ENCODE results near the gene SMAGP. TPM values are rescaled to one million over a fixed set of nuclear protein-coding genes. Genes with fewer than 3 reads are reported as not detected.
A peak's percentile ranks its signal among the peaks of the same experiment; 100 is the strongest.

Gene SMAGP
- total and polyA plus RNA-seq, 2 donors (not counting 3 experiments of a cell fraction or from before 2014, with no cell fraction given), result 21.4 to 26.2 TPM

DNA sequence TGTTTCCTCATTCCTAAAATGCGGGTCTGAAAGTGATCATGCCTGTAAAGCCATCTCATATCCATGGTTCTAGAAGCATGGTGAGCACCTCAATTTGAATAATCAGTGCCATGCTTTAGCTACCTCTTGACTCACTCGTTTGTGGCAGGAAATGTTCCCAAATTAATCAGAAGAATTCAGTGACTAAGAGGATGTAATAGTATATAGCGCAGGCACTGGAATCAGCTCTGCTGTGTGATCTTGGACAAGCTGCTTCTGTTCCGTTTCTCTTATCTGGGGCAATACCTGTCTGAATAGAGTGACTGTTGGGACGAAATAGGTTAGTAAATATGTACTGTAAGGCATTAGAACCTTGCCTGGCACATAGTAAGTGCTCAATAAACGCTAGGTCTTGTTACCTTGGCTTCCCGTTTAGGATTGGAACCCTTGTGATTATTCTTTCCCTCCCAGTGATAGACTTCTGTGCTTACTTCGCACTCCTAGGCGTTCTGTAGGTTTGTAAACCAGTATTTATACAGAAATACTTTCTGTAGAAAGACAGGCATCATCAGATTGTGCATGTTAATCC, 820 bp upstream of the SMAGP start:
- CTCF ChIA-PET, result interaction anchor here (0.7 to 3.8 kb wide), 9 partner anchors 19 to 189 kb away, joined by 3 to 35 read pairs (median 4); partner anchors contain the start of genes DAZAP2 and POU6F1
- Histone ChIP-seq H2AFZ (ENCODE audit: low read depth, low read length) (peak overlapping the region; percentile 81), H3K79me2 (ENCODE audit: control insufficient read depth, insufficient read depth, low read length) (peaks cover 20% of the 10 kb centered on the region), H3K9me1 (replicated peaks; ENCODE audit: control insufficient read depth, extremely low read depth, insufficient read depth, low read length) (no peaks in the 10 kb centered on the region), H3K4me3 (replicated peaks in 1 of 3; ENCODE audit: insufficient read depth in 1 of 3, low read depth in 1 of 3, low read length in 3 of 3) (peak overlapping the region in 2 of 3 experiments; percentile 76 to 92), H3K9me3 (replicated peaks; ENCODE audit: control insufficient read depth, insufficient read depth, low read length) (no peaks in the 10 kb centered on the region), H3K27me3 (ENCODE audit: control insufficient read depth in 2 of 2, insufficient read depth in 2 of 2, low read length in 2 of 2) (no peaks in the 10 kb centered on the region), H3K4me2 (ENCODE audit: insufficient read depth, low read length) (peak overlapping the region; percentile 92), H3K9ac (replicated peaks; ENCODE audit: extremely low read depth, insufficient read depth, low read length) (peak overlapping the region; percentile 56), H3K27ac (ENCODE audit: insufficient read depth, low read depth, low read length) (peak overlapping the region; percentile 65), H3K4me1 (ENCODE audit: control insufficient read depth, extremely low read depth, insufficient read depth, low read length) (peaks cover 19% of the 10 kb centered on the region), H3K36me3 (ENCODE audit: control insufficient read depth in 2 of 2, extremely low read depth in 1 of 2, insufficient read depth in 2 of 2, low read length in 2 of 2) (no peaks in the 10 kb centered on the region), H4K20me1 (replicated peaks; ENCODE audit: control insufficient read depth, extremely low read depth, insufficient read depth, low read length) (no peaks in the 10 kb centered on the region)
- FAIRE-seq (peak; percentile 93), DNase-seq (ENCODE audit: low read depth, low spot score) (peak; percentile 72)
- dilution Hi-C loops (cut with MboI; ENCODE audit: extremely low pct_ligation_motif_present, low sequenced_read_pairs) (no loop called here), intact Hi-C loops (cut with micrococcal nuclease) (loop anchor here (2.0 to 5.0 kb wide), 2 partner anchors 54 to 188 kb away; partner anchors contain the start of genes CSRNP2 and POU6F1)
- TF ChIP-seq, protein P1, sequence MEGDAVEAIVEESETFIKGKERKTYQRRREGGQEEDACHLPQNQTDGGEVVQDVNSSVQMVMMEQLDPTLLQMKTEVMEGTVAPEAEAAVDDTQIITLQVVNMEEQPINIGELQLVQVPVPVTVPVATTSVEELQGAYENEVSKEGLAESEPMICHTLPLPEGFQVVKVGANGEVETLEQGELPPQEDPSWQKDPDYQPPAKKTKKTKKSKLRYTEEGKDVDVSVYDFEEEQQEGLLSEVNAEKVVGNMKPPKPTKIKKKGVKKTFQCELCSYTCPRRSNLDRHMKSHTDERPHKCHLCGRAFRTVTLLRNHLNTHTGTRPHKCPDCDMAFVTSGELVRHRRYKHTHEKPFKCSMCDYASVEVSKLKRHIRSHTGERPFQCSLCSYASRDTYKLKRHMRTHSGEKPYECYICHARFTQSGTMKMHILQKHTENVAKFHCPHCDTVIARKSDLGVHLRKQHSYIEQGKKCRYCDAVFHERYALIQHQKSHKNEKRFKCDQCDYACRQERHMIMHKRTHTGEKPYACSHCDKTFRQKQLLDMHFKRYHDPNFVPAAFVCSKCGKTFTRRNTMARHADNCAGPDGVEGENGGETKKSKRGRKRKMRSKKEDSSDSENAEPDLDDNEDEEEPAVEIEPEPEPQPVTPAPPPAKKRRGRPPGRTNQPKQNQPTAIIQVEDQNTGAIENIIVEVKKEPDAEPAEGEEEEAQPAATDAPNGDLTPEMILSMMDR (IDR thresholded peaks at IDR 0.05; ENCODE audit: extremely low read depth in 1 of 2, insufficient read depth in 1 of 2, low read depth in 1 of 2, low read length in 2 of 2), result no peak
- TF ChIP-seq POLR2AphosphoS5 (IDR thresholded peaks at IDR 0.05; ENCODE audit: insufficient read depth, low read depth, low read length) (peak; percentile 77), MYC (IDR thresholded peaks at IDR 0.05; ENCODE audit: low read depth, low read length) (no peak), JUN (IDR thresholded peaks at IDR 0.05; ENCODE audit: borderline replicate concordance, insufficient read depth, insufficient read length, low read depth) (peak; percentile 59), POLR2A (IDR thresholded peaks at IDR 0.05; ENCODE audit: low read depth, low read length) (no peak), GATA2 (IDR thresholded peaks at IDR 0.05; ENCODE audit: insufficient read depth, insufficient read length, low read depth, low read length) (peak; percentile 52), EZH2 (IDR thresholded peaks at IDR 0.05; ENCODE audit: borderline replicate concordance, low read depth, low read length, severe bottlenecking) (no peak), FOS (IDR thresholded peaks at IDR 0.05; ENCODE audit: borderline replicate concordance, insufficient read depth, low read length) (peak; percentile 75)
- TF ChIP-seq, protein P2, sequence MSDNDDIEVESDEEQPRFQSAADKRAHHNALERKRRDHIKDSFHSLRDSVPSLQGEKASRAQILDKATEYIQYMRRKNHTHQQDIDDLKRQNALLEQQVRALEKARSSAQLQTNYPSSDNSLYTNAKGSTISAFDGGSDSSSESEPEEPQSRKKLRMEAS (IDR thresholded peaks at IDR 0.05; ENCODE audit: insufficient read depth, insufficient read length), result no peak
- POLR2A ChIA-PET, result interaction anchor here (0.8 to 1.2 kb wide), 4 partner anchors 33 to 506 kb away, joined by 3 to 6 read pairs (median 4); partner anchors contain the start of genes DAZAP2 and POU6F1
- BruUV-seq (replicated peaks), result no TSS peak
